B cell (primary cell): ENCODE measurements around the gene LPIN3. TPM values are rescaled to one million over a fixed set of nuclear protein-coding genes. Genes with fewer than 3 reads are reported as not detected.

Experiments
- ATAC-seq: fragments of 200-7000 bp; cut with Tn5 transposase; one replicate; pipeline ENCODE4 v1.10.0; 2021; ENCODE audit warnings: low read depth, mild to moderate bottlenecking, moderate number of reproducible peaks, moderate library complexity
- CTCF ChIA-PET: fragments of 350-600 bp; sonication (Branson Sonifier 250); formaldehyde crosslinking; loops from one replicate; lab custom pipeline; 2021; ENCODE audit warnings: antibody characterized with exemption, inconsistent platforms; lab: Charles Lee
- POLR2A ChIA-PET: fragments of 350-600 bp; sonication (Branson Sonifier 250); formaldehyde crosslinking; loops from one replicate; lab custom pipeline; 2021; ENCODE audit warnings: antibody characterized with exemption; lab: Charles Lee
- DNase-seq: peaks from one replicate; pipeline ENCODE4 v3.0.0; 2013
- H2AFZ ChIP-seq: 2 replicates; pipeline ENCODE4 v1.6.1; 2012; ENCODE audit warnings: mild to moderate bottlenecking, low read depth, low read length; ENCODE audit not compliant: insufficient read depth, poor library complexity, severe bottlenecking
- H3K27ac ChIP-seq, 2 donors: 1 replicate in 1 of 2; 2 replicates in 1 of 2; pipeline ENCODE4 v1.5.1; 2012 to 2013; ENCODE audit warnings: low read length in 2 of 2, mild to moderate bottlenecking in 2 of 2, moderate library complexity in 1 of 2
- H3K27me3 ChIP-seq, 4 experiments: fragments of 200-600 bp in 1 of 4; sonication (generic) in 1 of 4; replicated peaks in 1 of 4; 1 replicate in 2 of 4; 2 replicates in 2 of 4; pipeline versions ENCODE4 v1.6.1 to v1.7.0; 2013 to 2016; ENCODE audit warnings: low read length in 3 of 4, mild to moderate bottlenecking in 2 of 4, mixed read lengths in 1 of 4, moderate library complexity in 1 of 4; ENCODE audit not compliant: insufficient read depth in 4 of 4, control insufficient read depth in 3 of 4; ENCODE audit errors: control extremely low read depth in 1 of 4
- H3K36me3 ChIP-seq, 2 experiments: replicated peaks in 1 of 2; 1 replicate in 1 of 2; 2 replicates in 1 of 2; pipeline versions ENCODE4 v1.6.1 to v1.7.1; 2013; ENCODE audit warnings: low read length in 1 of 2; ENCODE audit not compliant: insufficient read depth in 2 of 2, control insufficient read depth in 1 of 2; ENCODE audit errors: control extremely low read depth in 1 of 2, extremely low read depth in 1 of 2
- H3K4me1 ChIP-seq, 2 donors: fragments of 200-600 bp in 1 of 2; sonication (generic) in 1 of 2; 1 replicate in 1 of 2; 2 replicates in 1 of 2; pipeline versions ENCODE4 v1.5.1 to v1.6.1; 2013 to 2017; ENCODE audit warnings: low read length in 2 of 2; ENCODE audit not compliant: control insufficient read depth in 2 of 2, insufficient read depth in 2 of 2
- H3K4me2 ChIP-seq: replicated peaks from 2 replicates; pipeline ENCODE3; 2012; ENCODE audit warnings: mild to moderate bottlenecking, low read depth, low read length; ENCODE audit not compliant: poor library complexity, severe bottlenecking
- H3K4me3 ChIP-seq, 5 experiments: fragments of 200-600 bp in 1 of 5; sonication (generic) in 1 of 5; 1 replicate in 3 of 5; 2 replicates in 2 of 5; pipeline versions ENCODE4 v1.5.1 to v1.7.0; 2011 to 2016; ENCODE audit warnings: low read length in 4 of 5, mild to moderate bottlenecking in 4 of 5, low read depth in 2 of 5, control low read depth in 1 of 5, moderate library complexity in 1 of 5; ENCODE audit not compliant: insufficient read depth in 1 of 5; ENCODE audit errors: control extremely low read depth in 1 of 5, extremely low read depth in 1 of 5
- H3K79me2 ChIP-seq: fragments of 200-600 bp; sonication (generic); one replicate; pipeline ENCODE4 v1.6.0; 2016; ENCODE audit warnings: low read length; ENCODE audit not compliant: control insufficient read depth, insufficient read depth
- H3K9ac ChIP-seq: fragments of 200-600 bp; sonication (generic); 2 replicates; pipeline ENCODE4 v1.6.1; 2017; ENCODE audit warnings: mild to moderate bottlenecking, low read length, moderate library complexity
- H3K9me3 ChIP-seq, 3 donors: one replicate each; pipeline versions ENCODE4 v1.6.1 to v1.7.1; 2013; ENCODE audit warnings: low read length in 2 of 3; ENCODE audit not compliant: control insufficient read depth in 2 of 3, insufficient read depth in 1 of 3; ENCODE audit errors: control extremely low read depth in 1 of 3
- H4K20me1 ChIP-seq: 2 replicates; pipeline ENCODE4 v1.6.0; 2012; ENCODE audit warnings: mild to moderate bottlenecking, low read length; ENCODE audit not compliant: insufficient read depth, control insufficient read depth, poor library complexity, severe bottlenecking
- H3K27ac Mint-ChIP-seq: one replicate; pipeline ENCODE4 v1.8.0; 2021; ENCODE audit warnings: mixed read lengths
- H3K27me3 Mint-ChIP-seq: one replicate; pipeline ENCODE4 v1.8.0; 2021; ENCODE audit warnings: mixed read lengths
- H3K4me1 Mint-ChIP-seq: one replicate; pipeline ENCODE4 v1.8.0; 2021; ENCODE audit warnings: mixed read lengths
- H3K4me3 Mint-ChIP-seq: one replicate; pipeline ENCODE4 v1.8.0; 2021; ENCODE audit warnings: mixed read lengths
- H3K9me3 Mint-ChIP-seq: one replicate; pipeline ENCODE4 v1.8.0; 2022; ENCODE audit warnings: mixed read lengths; ENCODE audit not compliant: insufficient read depth
- CTCF ChIP-seq: fragments of 200-600 bp; IDR thresholded peaks from one replicate; pipeline ENCODE4 v1.8.0; 2022; ENCODE audit warnings: antibody characterized with exemption, mild to moderate bottlenecking
- EZH2 ChIP-seq: IDR thresholded peaks from 2 replicates; pipeline ENCODE4 v1.6.1; 2012; ENCODE audit warnings: borderline replicate concordance, low read depth, mild to moderate bottlenecking, moderate library complexity, low read length; ENCODE audit not compliant: insufficient read depth, poor library complexity, severe bottlenecking
- WGBS: methylation state at CpG from one replicate; pipeline ENCODE4 v1.1.5; 2013; ENCODE audit warnings: missing lambda C conversion rate; ENCODE audit not compliant: insufficient coverage; 5-methylcytosine and 5-hydroxymethylcytosine counted together
- intact Hi-C: fragments of 100-400 bp; cut with micrococcal nuclease; formaldehyde crosslinking; loops from one replicate; pipeline ENCODE4 v1.10.0; 2022
- polyA plus RNA-seq: library from polyadenylated mRNA; depleted of rRNA; stranded (reverse); fragments of >200 nt; gene quantifications from 2 replicates; pipeline ENCODE4 v1.2.3, GENCODE V29; 2012
- total RNA-seq, 2 donors: library from RNA; stranded (reverse); fragments of 120-200 nt in 1 of 2; gene quantifications; 1 replicate in 1 of 2; 2 replicates in 1 of 2; pipeline versions ENCODE4 v1.2.3 to v1.2.4, GENCODE V29; 2013 to 2022

Gene LPIN3
- total and polyA plus RNA-seq, 2 donors (not counting 1 experiment from before 2014, with no cell fraction given), result 0.84 to 1.2 TPM

- no peak overlapping the region for H3K9ac ChIP-seq
- no peak overlapping the region for H2AFZ ChIP-seq
- no peak overlapping the region for H3K4me3 ChIP-seq
- Mint-ChIP-seq H3K27ac (no peak overlapping the region), H3K4me3 (no peak overlapping the region), H3K9me3 (no peaks in the 10 kb centered on the region), H3K4me1 (peaks cover 12% of the 10 kb centered on the region), H3K27me3 (peaks cover 10% of the 10 kb centered on the region)
- intact Hi-C loops, result no loop called here
- TF ChIP-seq CTCF, result no peak
- no peak for TF ChIP-seq EZH2
- WGBS, result 96% methylated on average over 9 of the region's 9 CpGs
- H3K4me2 ChIP-seq, result no peak overlapping the region
- ATAC-seq (no peak), DNase-seq (no peak)
- peaks cover 0 to 10% (median 4%) of the 10 kb centered on the region in 4 experiments for H3K27me3 ChIP-seq
- H3K36me3 ChIP-seq, result no peaks in the 10 kb centered on the region
- H3K27ac ChIP-seq, result no peak overlapping the region
- peaks cover 12 to 15% of the 10 kb centered on the region in 2 donors for H3K4me1 ChIP-seq
- no peaks in the 10 kb centered on the region for H3K9me3 ChIP-seq
- no peaks in the 10 kb centered on the region for H4K20me1 ChIP-seq
- ChIA-PET CTCF (interaction anchor here (0.6 to 9.6 kb wide), 4 partner anchors 65 to 375 kb away, joined by 3 to 196 read pairs (median 57); partner anchors contain the start of gene PLCG1), POLR2A (interaction anchor here (0.7 kb wide), 1 partner anchor 205 kb away, joined by 4 read pairs; no protein-coding TSS in a partner anchor)
- no peaks in the 10 kb centered on the region for H3K79me2 ChIP-seq
These were observed 2.1 kb downstream of the LPIN3 start for GRCh38 chr20:41342474-41343464.
